HPDE6-E6E7 (cell line): Measurements from ENCODE around the gene DRAM2.
A peak's percentile ranks its signal among the peaks of the same experiment; 100 is the strongest.

Experiments used
- DNase-seq: peaks from one replicate; pipeline ENCODE4 v3.0.0; 2011; ENCODE audit warnings: missing footprints; ENCODE audit errors: extremely low spot score

The DRAM2 gene

GRCh38 chr1:111139956-111140679 is at the start of gene DRAM2, which contains the start of gene CEPT1:
TSS of gene DRAM2 (minus strand) at chr1:111140093. CDS start at chr1:111131554, 8,539 bp downstream.
TSS of gene CEPT1 (plus strand) at chr1:111140223. CDS start at chr1:111147715, 7,492 bp downstream.
- DNase-seq = peak; percentile 80

- no peak for DNase-seq
Observed at GRCh38 chr1:111184663-111185062, 44.8 kb upstream of the DRAM2 start.

GRCh38 chr1:111183308-111184069 is 43.6 kb upstream of the DRAM2 start:
- no peak for DNase-seq

- no peak for DNase-seq
Observed at GRCh38 chr1:111182052-111182451, 42.2 kb upstream of the DRAM2 start.

GRCh38 chr1:111179968-111180533 is 40.2 kb upstream of the DRAM2 start:
- no peak for DNase-seq

- DNase-seq = no peak
Observed at GRCh38 chr1:111176678-111177077, 36.8 kb upstream of the DRAM2 start.

- no peak for DNase-seq
Observed at GRCh38 chr1:111175349-111175748, 35.5 kb upstream of the DRAM2 start.

GRCh38 chr1:111174070-111174469 is 34.2 kb upstream of the DRAM2 start:
- DNase-seq = no peak

GRCh38 chr1:111172463-111172862 is 32.6 kb upstream of the DRAM2 start:
- no peak for DNase-seq

- DNase-seq = no peak
Observed at GRCh38 chr1:111164151-111164550, 24.3 kb upstream of the DRAM2 start.

GRCh38 chr1:111163363-111163762 is 23.5 kb upstream of the DRAM2 start:
- no peak for DNase-seq

GRCh38 chr1:111162488-111162880 is 22.6 kb upstream of the DRAM2 start:
- no peak for DNase-seq

- DNase-seq = no peak
Observed at GRCh38 chr1:111161843-111162487, 22.1 kb upstream of the DRAM2 start.

- DNase-seq = no peak
Observed at GRCh38 chr1:111157431-111157830, 17.5 kb upstream of the DRAM2 start.

- no peak for DNase-seq
Observed at GRCh38 chr1:111154021-111154999, 14.4 kb upstream of the DRAM2 start.

- no peak for DNase-seq
Observed at GRCh38 chr1:111151838-111152237, 11.9 kb upstream of the DRAM2 start.

- DNase-seq = no peak
Observed at GRCh38 chr1:111148376-111148881, 8.5 kb upstream of the DRAM2 start.

- DNase-seq = no peak
Observed at GRCh38 chr1:111147948-111148347, 8.1 kb upstream of the DRAM2 start.

- no peak for DNase-seq
Observed at GRCh38 chr1:111145963-111146768, 6.3 kb upstream of the DRAM2 start.

GRCh38 chr1:111145542-111145941 is 5.6 kb upstream of the DRAM2 start:
- no peak for DNase-seq
